Mesodermal cell (in vitro differentiated cells): ENCODE measurements around the gene FKBP5.

Experiments used
- H3K27ac ChIP-seq: 2 replicates; pipeline ENCODE4 v1.7.0; 2013; ENCODE audit warnings: mild to moderate bottlenecking, low read depth, low read length, moderate library complexity; ENCODE audit not compliant: severe bottlenecking
- H3K36me3 ChIP-seq: 2 replicates; pipeline ENCODE4 v1.7.1; 2013; ENCODE audit warnings: mild to moderate bottlenecking, low read length, moderate library complexity; ENCODE audit not compliant: control insufficient read depth, insufficient read depth
- H3K4me1 ChIP-seq: one replicate; pipeline ENCODE4 v1.7.1; 2013; ENCODE audit warnings: mild to moderate bottlenecking, low read length; ENCODE audit not compliant: insufficient read depth, control insufficient read depth, poor library complexity, severe bottlenecking
- H3K4me3 ChIP-seq: 2 replicates; pipeline ENCODE4 v1.7.0; 2013; ENCODE audit warnings: low read length, control low read depth, mild to moderate bottlenecking; ENCODE audit not compliant: insufficient read depth, poor library complexity, severe bottlenecking; ENCODE audit errors: extremely low read depth
- H3K9me3 ChIP-seq: 2 replicates; pipeline ENCODE4 v1.7.1; 2013; ENCODE audit warnings: mild to moderate bottlenecking, low read length, moderate library complexity; ENCODE audit not compliant: control insufficient read depth
- WGBS, 2 experiments: methylation state at CpG; one replicate each; pipeline ENCODE4 v1.1.5; 2013; ENCODE audit warnings: missing lambda C conversion rate in 2 of 2; ENCODE audit not compliant: insufficient coverage in 2 of 2; 5-methylcytosine and 5-hydroxymethylcytosine counted together

Gene FKBP5

DNA sequence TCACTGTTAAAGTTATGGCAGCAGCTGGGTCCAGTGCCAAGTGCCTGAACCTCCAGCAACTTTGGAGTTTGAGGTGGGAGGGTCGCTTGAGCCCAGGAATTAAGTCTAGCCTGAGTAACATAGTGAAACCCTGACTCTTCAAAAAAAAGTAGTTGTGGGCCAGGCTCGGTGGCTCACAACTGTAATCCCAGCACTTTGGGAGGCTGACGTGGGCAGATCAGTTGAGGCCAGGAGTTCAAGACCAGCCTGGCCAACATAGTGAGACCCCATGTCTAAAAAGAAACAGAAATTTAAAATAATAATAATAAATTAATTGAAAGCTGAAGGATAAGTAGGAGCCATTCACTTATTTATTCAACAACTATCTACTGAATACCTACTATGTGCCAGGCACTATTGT, 33.8 kb downstream of the FKBP5 start:
- Histone ChIP-seq H3K27ac (no peak overlapping the region), H3K4me1 (no peaks in the 10 kb centered on the region), H3K4me3 (no peak overlapping the region), H3K9me3 (peaks cover 5% of the 10 kb centered on the region), H3K36me3 (no peaks in the 10 kb centered on the region)
- WGBS, 2 experiments, result 89 to 95% methylated on average over 1 to 2 of the region's 3 CpGs

DNA sequence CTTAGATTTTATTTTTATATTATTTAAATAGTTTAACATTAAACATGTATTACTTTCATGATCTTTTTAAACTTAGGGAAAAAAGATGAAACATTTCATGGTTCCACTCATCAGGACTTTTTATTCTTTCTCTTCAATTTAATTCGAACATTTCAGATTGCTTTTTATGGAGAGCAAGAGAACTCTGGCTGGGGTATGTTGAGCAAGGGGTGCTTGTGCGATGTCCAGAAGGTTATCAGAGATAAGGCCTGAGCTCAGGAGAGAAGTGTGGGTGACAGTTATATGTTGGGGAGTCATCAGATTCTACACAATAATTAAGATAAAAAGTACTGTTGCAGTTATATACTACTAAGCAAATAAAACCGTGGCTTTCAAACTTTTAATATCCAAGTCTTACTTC, 37.5 kb downstream of the FKBP5 start:
- no peaks in the 10 kb centered on the region for H3K9me3 ChIP-seq
- no peaks in the 10 kb centered on the region for H3K36me3 ChIP-seq
- no peaks in the 10 kb centered on the region for H3K4me1 ChIP-seq
- no peak overlapping the region for H3K4me3 ChIP-seq
- WGBS, 2 experiments, result 100% methylated on average over 1 of the region's 3 CpGs; no CpG with 5 or more reads in 1 of the 2 experiments
- H3K27ac ChIP-seq, result no peak overlapping the region

DNA sequence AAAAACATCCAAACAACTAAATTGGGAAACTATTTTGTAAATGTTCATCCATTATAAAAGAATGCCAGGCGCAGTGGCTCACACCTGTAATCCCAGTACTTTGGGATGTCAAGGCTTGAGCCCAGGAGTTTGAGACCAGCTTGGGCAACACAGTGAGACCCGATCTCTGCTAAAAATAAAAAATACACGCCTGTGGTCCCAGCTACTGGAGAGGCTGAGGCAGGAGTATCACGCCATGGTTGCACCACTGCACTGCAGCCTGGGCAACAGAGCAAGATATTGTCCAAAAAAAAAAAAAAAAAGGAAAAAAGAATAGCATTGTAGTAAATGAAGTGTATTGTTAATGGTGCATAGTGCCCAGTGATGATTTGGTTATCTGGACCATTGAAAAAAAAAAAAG, 38.7 kb downstream of the FKBP5 start:
- no peak overlapping the region for H3K4me3 ChIP-seq
- no peaks in the 10 kb centered on the region for H3K9me3 ChIP-seq
- 93% methylated on average over 4 of the region's 4 CpGs for WGBS, 2 experiments
- no peaks in the 10 kb centered on the region for H3K4me1 ChIP-seq
- no peaks in the 10 kb centered on the region for H3K36me3 ChIP-seq
- no peak overlapping the region for H3K27ac ChIP-seq

DNA sequence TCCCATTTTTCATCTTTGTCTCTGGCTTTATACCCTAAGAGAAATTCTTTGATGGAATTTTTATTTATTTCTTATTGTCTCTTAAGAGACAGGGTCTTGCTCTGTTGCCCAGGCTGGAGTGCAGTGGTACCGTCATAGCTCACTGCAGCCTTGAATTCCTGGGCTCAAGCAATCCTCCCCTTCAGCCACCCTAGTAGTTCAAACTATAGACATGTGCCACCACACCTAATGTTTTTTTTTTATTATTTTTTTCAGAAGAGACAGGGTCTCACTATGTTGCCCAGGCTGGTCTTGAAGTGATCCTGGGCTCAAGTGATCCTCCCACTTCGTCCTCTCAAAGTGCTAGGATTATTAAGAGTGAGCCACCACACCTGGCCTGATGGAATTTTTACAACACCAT, 40.5 kb downstream of the FKBP5 start:
- Histone ChIP-seq H3K4me3 (no peak overlapping the region), H3K4me1 (no peaks in the 10 kb centered on the region), H3K27ac (no peak overlapping the region), H3K9me3 (no peaks in the 10 kb centered on the region), H3K36me3 (no peaks in the 10 kb centered on the region)
- 100% methylated on average over 2 of the region's 2 CpGs; no CpG with 5 or more reads in 1 of the 2 experiments for WGBS, 2 experiments

DNA sequence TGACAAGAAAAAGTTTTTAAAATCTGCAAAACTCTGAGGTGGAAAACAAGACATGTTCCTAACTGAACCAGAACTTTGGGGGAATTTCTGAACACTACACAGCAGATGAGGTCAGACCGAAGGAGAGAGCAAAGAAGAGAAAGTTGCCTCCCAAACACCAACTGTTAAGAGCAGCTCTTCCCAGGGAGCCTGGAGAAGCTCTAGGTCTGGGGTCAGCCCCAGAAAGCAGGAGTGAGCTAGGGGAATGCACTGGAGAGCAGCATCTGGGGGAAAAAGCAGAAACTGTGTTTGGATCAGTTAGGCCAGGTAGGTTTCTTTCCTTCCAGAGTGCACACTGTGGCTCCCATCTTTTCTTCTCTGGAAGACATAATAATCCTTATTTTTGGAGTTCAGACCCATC, 41.3 kb downstream of the FKBP5 start:
- H3K4me1 ChIP-seq, result no peaks in the 10 kb centered on the region
- H3K9me3 ChIP-seq, result no peaks in the 10 kb centered on the region
- no peak overlapping the region for H3K27ac ChIP-seq
- no peak overlapping the region for H3K4me3 ChIP-seq
- H3K36me3 ChIP-seq, result no peaks in the 10 kb centered on the region
- 50 to 80% methylated on average over 1 of the region's 1 CpG for whole genome bisulfite sequencing, 2 experiments

DNA sequence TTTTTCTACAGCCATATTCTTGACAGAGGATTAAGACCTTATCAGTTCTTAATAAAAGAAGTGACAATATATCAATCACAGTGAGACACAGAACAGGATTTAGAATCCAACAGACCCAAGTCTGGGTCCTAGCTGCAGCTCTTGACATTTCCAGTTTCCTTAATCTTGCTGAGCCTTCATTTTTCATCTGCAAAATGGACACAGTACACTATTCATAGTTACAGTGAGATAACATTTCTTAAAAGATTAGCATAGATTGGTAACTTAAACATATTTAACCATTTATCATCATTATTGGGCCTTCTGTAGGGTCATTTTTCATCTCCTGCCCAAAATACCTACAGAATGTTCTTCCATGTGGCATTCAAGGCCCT, 45.6 kb downstream of the FKBP5 start:
- no peaks in the 10 kb centered on the region for H3K4me1 ChIP-seq
- H3K27ac ChIP-seq, result no peak overlapping the region
- no peak overlapping the region for H3K4me3 ChIP-seq
- H3K36me3 ChIP-seq, result peaks cover 9% of the 10 kb centered on the region
- no peaks in the 10 kb centered on the region for H3K9me3 ChIP-seq

DNA sequence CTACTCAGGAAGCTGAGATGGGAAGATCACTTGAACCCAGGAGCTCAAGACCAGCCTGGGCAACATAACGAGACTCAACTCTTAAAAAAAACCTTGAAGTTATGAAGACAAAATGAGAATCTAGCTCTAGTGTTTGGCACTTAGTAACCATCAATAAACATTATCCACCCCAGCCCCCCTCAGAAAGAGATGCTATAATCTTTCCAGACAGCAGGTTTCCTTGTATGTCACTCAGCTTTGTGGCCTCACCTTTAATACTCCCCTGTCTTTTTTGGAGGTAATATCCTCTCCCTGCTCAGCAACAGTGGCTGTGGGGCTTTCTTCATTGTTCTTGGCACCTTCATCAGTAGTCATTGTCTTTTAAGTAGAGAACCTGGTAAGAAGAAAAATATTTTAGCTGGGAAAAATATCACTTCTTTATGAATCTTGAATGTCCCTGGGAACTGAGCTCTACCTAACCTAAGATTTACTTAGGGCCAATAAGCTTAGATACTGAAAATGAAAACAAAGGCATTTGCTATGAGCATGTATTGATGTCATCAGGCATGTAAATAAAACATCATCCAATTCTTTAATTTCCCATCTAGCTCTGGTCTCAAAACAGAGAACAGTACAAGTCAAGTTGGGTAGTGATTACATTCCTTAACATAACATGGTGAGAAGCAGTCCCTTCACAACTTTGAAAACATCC, 46.1 kb downstream of the FKBP5 start:
- H3K4me1 ChIP-seq, result no peaks in the 10 kb centered on the region
- no peaks in the 10 kb centered on the region for H3K9me3 ChIP-seq
- no CpG with 5 or more reads among the region's 1 CpG for WGBS, 2 experiments
- no peak overlapping the region for H3K4me3 ChIP-seq
- H3K36me3 ChIP-seq, result peaks cover 9% of the 10 kb centered on the region
- H3K27ac ChIP-seq, result no peak overlapping the region

DNA sequence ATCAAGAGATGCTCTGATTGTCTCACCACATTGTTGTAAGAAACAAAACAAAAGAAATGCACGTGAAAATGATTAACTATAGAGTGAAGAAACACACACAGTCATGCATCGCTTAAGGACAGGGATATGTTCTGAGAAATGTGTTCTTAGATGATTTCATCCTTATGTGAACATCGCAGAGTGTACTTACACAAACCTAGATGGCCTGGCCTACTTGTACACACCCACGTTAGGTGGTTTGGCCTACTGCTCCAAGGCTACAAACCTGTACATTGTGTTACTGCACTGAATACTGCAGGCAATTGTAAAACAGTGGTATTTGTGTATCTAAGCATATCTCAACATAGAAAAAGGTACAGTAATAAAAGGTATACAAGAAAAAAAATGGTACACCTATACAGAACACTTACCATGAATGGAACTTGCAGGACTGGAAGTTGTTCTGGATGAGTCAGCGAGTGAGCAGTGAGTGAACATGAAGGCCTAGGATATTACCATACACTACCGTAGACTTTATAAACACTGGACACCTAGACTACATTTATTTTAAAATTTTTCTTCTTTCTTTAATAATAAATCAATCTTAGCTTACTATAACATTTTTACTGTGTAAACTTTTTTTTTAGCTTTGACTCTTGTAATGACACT, 48.6 kb downstream of the FKBP5 start:
- H3K36me3 ChIP-seq, result peaks cover 15% of the 10 kb centered on the region
- H3K27ac ChIP-seq, result no peak overlapping the region
- H3K4me1 ChIP-seq, result no peaks in the 10 kb centered on the region
- no peaks in the 10 kb centered on the region for H3K9me3 ChIP-seq
- WGBS, 2 experiments, result 90 to 100% methylated on average over 1 to 2 of the region's 6 CpGs
- H3K4me3 ChIP-seq, result no peak overlapping the region

DNA sequence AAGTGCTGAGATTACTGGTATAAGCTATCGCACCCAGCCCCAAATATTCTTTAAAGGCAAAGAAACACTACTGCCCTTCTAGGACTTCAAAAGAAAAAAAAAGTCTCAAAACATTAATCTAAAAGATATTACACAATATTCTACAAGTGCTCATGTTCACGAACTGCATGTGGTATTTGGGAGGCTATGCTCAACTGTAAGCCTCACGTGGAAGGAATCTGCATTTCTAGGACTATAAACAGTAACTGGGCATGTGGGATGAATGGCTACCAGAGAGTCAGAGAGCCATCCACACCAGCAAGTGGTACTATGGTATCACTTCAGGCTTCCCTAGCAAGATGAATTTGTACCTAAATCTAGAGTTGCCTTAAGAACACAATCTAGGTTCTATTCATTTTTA, 50.0 kb downstream of the FKBP5 start:
- Histone ChIP-seq H3K27ac (no peak overlapping the region), H3K4me1 (no peaks in the 10 kb centered on the region), H3K36me3 (peaks cover 15% of the 10 kb centered on the region), H3K4me3 (no peak overlapping the region), H3K9me3 (no peaks in the 10 kb centered on the region)
- 100% methylated on average over 1 of the region's 3 CpGs; no CpG with 5 or more reads in 1 of the 2 experiments for WGBS, 2 experiments

DNA sequence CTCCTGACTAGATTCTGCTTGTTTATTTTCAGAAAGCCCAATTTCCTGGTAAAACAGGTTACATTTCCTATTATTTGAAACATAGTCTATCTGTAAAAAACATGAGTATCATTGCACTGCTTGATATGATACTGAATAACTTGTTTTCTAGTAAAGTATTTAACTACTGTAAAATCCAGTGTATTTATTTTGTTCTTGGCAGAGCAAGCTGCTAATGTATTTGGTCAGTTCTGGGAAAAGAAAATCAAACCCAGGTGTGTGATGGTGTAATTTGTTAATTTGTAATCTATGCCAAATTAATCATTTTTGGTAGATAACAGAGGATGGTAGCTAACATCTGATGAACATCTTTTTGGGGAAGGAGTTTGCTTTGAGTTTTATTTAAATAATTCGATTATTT, 50.8 kb downstream of the FKBP5 start:
- H3K27ac ChIP-seq, result no peak overlapping the region
- H3K36me3 ChIP-seq, result peaks cover 21% of the 10 kb centered on the region
- H3K4me1 ChIP-seq, result no peaks in the 10 kb centered on the region
- no peaks in the 10 kb centered on the region for H3K9me3 ChIP-seq
- H3K4me3 ChIP-seq, result no peak overlapping the region
- WGBS, 2 experiments, result no CpG with 5 or more reads among the region's 1 CpG
